Loucy (cell line): ENCODE results near the gene CLEC9A.

Experiments
- EZH2phosphoT487 ChIP-seq: fragments of 200-600 bp; IDR thresholded peaks from 2 replicates; pipeline ENCODE4 v1.6.1; 2018; ENCODE audit warnings: antibody characterized with exemption, mild to moderate bottlenecking, moderate library complexity, borderline replicate concordance
- TF ChIP-seq, protein P1 (sequence below): fragments of 200-600 bp; sonication (generic); conservative IDR thresholded peaks from 2 replicates; pipeline ENCODE4 v1.5.1; 2014; ENCODE audit warnings: mild to moderate bottlenecking, antibody characterized with exemption, low read length

DNA sequence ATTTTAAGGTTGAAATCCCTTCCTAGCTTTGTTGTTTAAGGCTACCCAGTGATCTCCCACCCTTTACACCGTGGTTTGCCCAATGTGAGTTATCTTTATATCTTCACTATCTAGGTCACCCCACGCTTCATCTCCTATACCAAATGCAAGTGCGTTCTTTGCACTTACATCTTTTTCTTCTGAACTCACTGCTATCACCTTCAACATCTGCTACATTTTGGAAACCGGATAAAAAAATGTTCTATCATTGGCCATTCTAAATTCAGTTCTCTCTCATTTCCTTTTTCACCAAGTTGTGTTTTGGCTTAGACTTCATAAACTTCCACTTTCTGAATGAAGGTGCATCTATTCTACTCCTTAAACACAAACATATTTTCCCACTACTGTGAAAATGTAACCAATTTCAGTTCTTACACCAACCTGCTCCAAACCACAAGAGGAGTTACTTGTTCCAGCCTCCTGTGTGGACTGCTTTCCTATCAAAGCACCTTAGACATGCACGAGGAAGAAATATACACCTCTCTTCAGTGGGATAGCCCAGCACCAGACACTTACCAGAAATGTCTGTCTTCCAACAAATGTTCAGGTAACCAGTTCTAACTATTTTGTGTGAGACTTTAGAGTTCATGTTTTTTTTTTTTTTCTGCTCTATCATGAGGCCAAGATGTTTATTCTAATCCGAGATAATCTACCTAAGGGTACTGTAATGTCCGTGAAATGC, 21.9 kb downstream of the CLEC9A start:
- TF ChIP-seq, protein P1, sequence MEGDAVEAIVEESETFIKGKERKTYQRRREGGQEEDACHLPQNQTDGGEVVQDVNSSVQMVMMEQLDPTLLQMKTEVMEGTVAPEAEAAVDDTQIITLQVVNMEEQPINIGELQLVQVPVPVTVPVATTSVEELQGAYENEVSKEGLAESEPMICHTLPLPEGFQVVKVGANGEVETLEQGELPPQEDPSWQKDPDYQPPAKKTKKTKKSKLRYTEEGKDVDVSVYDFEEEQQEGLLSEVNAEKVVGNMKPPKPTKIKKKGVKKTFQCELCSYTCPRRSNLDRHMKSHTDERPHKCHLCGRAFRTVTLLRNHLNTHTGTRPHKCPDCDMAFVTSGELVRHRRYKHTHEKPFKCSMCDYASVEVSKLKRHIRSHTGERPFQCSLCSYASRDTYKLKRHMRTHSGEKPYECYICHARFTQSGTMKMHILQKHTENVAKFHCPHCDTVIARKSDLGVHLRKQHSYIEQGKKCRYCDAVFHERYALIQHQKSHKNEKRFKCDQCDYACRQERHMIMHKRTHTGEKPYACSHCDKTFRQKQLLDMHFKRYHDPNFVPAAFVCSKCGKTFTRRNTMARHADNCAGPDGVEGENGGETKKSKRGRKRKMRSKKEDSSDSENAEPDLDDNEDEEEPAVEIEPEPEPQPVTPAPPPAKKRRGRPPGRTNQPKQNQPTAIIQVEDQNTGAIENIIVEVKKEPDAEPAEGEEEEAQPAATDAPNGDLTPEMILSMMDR, result no peak
- TF ChIP-seq EZH2phosphoT487, result no peak
